ENCODE measurements around the gene UMAD1.

DNA sequence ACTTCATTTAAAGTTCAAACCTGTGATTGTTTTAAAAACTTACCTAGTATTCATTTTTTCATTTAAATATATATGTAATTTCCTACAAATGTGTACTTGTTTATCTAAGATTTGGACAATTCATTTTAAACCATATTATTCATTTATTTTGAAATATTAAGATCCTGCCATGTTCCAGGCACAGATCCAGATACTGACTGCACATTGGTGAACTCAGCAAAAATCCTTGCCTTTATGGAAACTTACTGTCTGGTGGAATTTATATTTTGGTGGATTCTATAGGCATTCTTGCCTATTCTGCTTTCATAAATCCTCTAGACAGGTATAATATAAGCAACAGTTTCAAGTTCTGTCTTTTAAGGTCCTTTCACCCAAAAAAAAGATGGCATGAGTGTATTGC lies 126.1 kb downstream of the UMAD1 start:
- TF ChIP-seq, protein P1, sequence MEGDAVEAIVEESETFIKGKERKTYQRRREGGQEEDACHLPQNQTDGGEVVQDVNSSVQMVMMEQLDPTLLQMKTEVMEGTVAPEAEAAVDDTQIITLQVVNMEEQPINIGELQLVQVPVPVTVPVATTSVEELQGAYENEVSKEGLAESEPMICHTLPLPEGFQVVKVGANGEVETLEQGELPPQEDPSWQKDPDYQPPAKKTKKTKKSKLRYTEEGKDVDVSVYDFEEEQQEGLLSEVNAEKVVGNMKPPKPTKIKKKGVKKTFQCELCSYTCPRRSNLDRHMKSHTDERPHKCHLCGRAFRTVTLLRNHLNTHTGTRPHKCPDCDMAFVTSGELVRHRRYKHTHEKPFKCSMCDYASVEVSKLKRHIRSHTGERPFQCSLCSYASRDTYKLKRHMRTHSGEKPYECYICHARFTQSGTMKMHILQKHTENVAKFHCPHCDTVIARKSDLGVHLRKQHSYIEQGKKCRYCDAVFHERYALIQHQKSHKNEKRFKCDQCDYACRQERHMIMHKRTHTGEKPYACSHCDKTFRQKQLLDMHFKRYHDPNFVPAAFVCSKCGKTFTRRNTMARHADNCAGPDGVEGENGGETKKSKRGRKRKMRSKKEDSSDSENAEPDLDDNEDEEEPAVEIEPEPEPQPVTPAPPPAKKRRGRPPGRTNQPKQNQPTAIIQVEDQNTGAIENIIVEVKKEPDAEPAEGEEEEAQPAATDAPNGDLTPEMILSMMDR (IDR thresholded peaks at IDR 0.05; ENCODE audit: insufficient read depth, low read depth, low read length), result no peak
- no peak for TF ChIP-seq EZH2 (IDR thresholded peaks at IDR 0.05; ENCODE audit: insufficient read depth, low read length)
